ENCODE data around the gene DHX16.
"Not testable (repeated sequence)": the region's sequence is repeated elsewhere in the genome, so short reads cannot be mapped to it uniquely, and the experiment has no call there.

DHX16 gene

GRCh38 chr6:30672445-30673253 is at the start of gene DHX16:
DHX16 (minus strand) TSS chr6:30673006; CDS start chr6:30672841, 165 bp downstream.
- peak; percentile 96 to 97 for DNase-seq

DNA sequence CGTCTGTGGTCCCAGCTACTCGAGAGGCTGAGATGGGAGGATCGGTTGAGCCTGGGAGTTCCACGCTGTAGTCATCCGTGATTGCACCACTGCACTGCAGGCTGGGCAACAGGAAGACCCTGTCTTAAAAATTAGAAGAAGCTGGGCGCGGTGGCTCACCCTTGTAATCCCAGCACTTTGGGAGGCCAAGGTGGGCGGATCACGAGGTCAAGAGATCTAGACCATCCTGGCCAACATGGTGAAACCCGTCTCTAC is 49.1 kb upstream of the DHX16 start:
- DNase-seq: not testable (repeated sequence)

GRCh38 chr6:30721198-30722024 is 48.6 kb upstream of the DHX16 start:
- DNase-seq: peak; percentile 76 to 83

DNA sequence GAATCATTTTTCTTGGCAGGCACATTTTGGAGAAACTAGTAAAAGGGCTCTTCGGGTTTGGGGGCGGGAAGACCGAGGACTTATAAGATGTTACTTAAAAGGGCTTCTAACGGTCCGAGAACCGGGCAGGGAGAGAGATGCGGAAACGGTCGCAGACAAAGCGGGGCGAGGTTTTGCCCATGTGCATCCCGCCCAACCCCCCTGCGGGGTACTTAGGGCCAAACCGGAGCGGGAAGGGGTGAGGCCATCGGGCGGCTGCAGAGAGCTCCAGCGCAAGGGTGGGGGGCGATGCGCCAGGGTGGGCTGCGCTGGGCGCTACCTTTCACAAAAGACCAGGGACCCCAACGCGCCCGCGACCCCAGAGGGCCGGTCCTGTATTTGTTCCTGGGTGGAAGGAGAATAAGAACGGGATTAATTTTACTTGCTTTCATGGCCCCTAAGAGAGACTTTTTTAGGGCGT is 48.0 kb upstream of the DHX16 start:
- peak; percentile 53 to 58 for DNase-seq

- peak; percentile 96 to 98 for DNase-seq
These were observed 47.3 kb upstream of the DHX16 start, which contains the start of gene TUBB for GRCh38 chr6:30719791-30720737. TUBB (plus strand) TSS chr6:30720352; CDS start chr6:30720507, 155 bp downstream.

GRCh38 chr6:30719356-30719755 is 46.5 kb upstream of the DHX16 start:
- no peak for DNase-seq

GRCh38 chr6:30717845-30718720 is 45.3 kb upstream of the DHX16 start:
- not testable (repeated sequence) for DNase-seq

DNA sequence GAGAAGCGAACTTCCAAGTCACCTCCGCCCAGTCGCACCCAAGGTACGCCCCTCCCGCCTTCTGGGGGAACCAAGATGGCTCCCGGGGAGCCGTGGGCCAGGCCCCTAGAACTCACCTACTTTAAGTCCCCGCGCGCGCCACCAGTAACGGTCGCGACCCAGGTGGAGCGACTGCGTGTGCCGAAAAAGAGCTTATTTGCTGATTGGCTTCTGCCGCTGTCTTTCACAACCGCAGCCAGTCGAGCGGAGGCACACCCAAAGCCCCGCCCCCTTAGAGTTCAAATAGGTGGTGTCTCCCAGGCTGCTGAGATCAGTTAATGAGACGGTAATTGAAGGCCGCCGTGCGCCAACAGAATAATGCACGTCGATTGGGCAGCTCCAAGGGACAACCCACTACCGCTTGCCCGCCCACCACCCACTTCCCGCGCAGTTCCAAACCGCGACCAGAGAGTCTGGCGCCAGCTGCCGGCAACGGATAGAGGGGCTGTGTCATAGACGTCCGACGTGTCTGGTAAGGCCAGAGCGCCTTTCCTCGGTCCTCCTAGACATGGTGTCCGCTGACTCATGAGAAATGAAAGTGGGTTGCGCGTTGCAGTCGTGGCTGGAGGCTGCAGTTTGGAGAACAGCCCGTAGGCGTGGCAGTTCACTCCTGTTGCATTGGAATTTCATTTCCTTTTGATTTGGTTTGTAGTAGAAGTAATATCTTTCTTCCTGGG is 44.5 kb upstream of the DHX16 start, which contains the start of gene MDC1:
MDC1 (minus strand) TSS at position 153 of the 716 bp plus-strand sequence. CDS start 2,106 bp downstream, outside the sequence.
- peak; percentile 100 for DNase-seq

DNA sequence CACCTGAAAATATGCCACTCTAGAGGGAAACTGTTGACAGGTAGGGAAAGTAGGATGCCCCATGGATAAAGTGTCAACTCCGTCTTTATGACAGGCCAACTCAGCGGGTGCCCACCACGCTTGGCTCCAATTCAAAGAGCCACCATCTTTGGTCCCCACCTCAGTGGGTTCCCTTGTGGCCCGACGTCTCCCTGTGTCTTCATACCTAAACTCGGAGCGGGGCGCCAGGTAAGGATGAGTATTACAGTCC is 44.0 kb upstream of the DHX16 start:
- no peak for DNase-seq

DNA sequence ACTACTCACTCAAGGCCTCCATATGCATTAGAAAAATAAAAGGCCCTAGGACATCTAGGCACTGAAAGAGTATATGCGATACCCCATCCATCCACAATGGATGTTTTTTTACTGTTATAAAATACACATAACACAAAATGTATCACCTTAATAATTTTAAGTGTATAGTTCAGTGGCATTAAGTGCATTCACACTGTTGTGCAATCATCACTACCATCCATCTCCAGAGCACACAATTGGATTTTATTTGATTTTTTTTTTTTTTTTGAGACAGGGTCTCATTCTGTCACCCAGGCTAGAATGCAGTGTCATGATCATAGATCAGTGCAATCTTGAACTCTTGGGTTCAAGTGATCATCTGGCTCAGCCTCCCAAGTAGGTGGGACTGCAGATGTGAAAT is 41.5 kb upstream of the DHX16 start:
- DNase-seq: no peak

GRCh38 chr6:30712441-30712945 is 39.7 kb upstream of the DHX16 start:
- no peak for DNase-seq

GRCh38 chr6:30711758-30712380 is 39.1 kb upstream of the DHX16 start:
- no peak for DNase-seq

DNA sequence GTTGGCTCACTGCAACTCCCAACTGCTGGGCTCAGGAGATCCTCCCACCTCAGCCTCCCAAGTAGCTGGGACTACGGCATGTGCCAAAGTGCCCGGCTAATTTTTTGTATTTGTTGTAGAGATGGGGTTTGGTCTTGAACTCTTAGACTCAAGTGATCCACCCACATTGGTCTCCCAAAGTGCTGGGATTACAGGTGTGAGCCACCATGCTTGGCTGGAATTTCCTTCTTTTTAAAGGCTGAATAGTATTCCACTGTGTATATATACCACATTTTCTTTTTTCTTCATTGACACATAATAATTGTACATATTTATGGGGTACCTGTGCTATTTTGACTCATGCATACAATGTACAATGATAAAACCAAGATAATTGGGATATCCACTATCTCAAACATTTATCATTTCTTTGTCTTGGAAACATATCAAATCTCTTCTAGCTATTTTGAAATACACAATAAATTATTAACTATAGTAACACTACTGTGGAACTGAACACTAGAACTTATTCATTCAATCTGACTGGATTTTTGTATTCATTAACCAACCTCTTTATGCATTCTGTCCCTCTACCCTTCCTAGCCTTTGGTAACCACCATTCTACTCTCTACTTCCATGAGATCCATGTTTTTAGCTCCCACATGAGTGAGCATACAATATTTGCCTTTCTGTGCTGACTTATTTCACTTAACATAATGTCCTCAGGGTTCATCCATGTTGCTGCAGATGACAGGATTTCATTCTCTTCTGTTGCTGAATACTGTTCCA is 36.5 kb upstream of the DHX16 start:
- DNase-seq: no peak

- no peak for DNase-seq
These were observed 34.6 kb upstream of the DHX16 start for GRCh38 chr6:30707281-30707850.

DNA sequence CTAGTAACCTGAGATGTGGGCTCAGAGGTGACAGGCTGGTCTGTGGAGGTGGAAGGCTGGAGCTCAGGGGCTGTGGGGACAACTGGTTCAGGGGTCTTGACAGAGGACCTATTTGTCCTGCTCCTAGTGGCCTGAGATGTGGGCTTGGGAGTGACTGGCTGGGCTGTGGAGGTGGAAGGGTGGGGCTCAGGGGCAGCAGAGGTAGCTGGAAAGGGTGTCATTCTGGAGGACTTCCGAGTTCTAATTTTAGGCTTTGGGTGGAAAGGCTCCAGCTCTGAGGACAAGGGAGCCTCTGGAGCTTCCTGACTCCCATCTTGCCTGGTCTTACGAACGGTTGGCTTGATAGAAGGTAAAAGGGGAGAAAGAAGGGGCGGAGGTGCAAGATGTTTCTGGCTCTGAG is 32.8 kb upstream of the DHX16 start:
- DNase-seq: no peak

DNA sequence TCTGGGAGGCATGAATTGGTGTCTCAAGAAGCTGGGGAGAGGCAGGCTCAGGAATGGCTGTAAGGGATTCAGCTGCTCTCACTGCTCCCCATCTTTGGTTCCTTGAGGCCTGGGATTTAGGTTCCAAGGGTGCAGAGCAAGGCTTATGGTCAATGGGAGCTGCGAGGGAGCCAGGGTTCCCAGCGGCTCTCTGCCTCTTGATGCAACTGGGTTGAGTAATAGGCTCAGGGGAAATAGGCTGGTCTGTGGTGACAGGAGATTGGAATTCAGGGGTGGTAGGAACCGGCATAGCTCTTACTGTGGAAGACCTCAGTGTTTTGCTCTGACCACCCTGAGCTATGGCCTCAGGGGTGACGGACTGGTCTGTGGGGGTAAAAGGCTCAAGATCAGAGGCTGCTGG is 31.0 kb upstream of the DHX16 start:
- no peak for DNase-seq

GRCh38 chr6:30703011-30703410 is 30.2 kb upstream of the DHX16 start:
- DNase-seq: no peak

DNA sequence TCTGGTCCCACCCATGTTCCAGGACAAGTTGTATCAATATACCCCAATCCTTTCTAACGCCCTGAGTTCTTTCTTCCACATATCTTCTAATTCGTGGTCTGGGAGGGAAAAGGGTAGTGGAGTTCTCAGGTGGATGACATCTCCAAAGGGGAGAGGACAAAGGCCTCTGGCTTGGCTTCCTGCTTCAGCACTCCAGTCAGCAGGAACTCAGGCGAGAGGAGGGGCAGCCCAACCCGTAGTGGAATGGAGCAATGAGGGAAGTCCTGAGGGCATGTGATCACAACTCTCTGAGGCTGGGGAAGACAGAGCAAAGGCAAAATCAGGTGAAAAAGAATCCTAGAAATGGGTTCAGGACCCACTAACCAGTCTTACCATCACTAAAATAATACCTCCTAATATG is 27.5 kb upstream of the DHX16 start:
- no peak for DNase-seq

- no peak for DNase-seq
These were observed 23.6 kb upstream of the DHX16 start for GRCh38 chr6:30696432-30696831.
